Gastrocnemius medialis (tissue), 4 donors: ENCODE results near the gene STX8. TPM values are rescaled to one million over a fixed set of nuclear protein-coding genes. Genes with fewer than 3 reads are reported as not detected.
A peak's percentile ranks its signal among the peaks of the same experiment; 100 is the strongest.

Source experiments
- ATAC-seq, 2 donors: fragments of 150-250 bp; one replicate each; pipeline ENCODE4 v1.9.1; 2016
- DNase-seq, 2 donors: peaks; one replicate each; pipeline ENCODE4 v3.0.0-alpha.2; 2019
- H3K27ac ChIP-seq, 4 donors: fragments of 200-600 bp; sonication (generic); 1 replicate in 1 of 4; 2 replicates in 3 of 4; pipeline ENCODE4 v1.5.1; 2016 to 2018; ENCODE audit warnings: mild to moderate bottlenecking in 2 of 4, moderate library complexity in 1 of 4
- H3K27me3 ChIP-seq, 3 donors: fragments of 200-600 bp; sonication (generic) in 2 of 3; 1 replicate in 1 of 3; 2 replicates in 2 of 3; pipeline versions ENCODE4 v1.5.1 to v1.6.0; 2016 to 2019; ENCODE audit warnings: mild to moderate bottlenecking in 1 of 3, moderate library complexity in 1 of 3
- H3K36me3 ChIP-seq, 2 donors: fragments of 200-600 bp; sonication (generic) in 1 of 2; one replicate each; pipeline ENCODE4 v1.5.1; 2017 to 2018
- H3K4me1 ChIP-seq, 2 donors: fragments of 200-600 bp; sonication (generic) in 1 of 2; one replicate each; pipeline ENCODE4 v1.5.1; 2016 to 2017; ENCODE audit warnings: mild to moderate bottlenecking in 2 of 2
- H3K4me3 ChIP-seq, 4 donors: fragments of 200-600 bp; sonication (generic) in 3 of 4; 1 replicate in 1 of 4; 2 replicates in 3 of 4; pipeline ENCODE4 v1.5.1; 2016 to 2019; ENCODE audit warnings: mild to moderate bottlenecking in 2 of 4
- H3K9me3 ChIP-seq, 3 donors: fragments of 200-600 bp; sonication (generic) in 2 of 3; 1 replicate in 1 of 3; 2 replicates in 2 of 3; pipeline ENCODE4 v1.5.1; 2016 to 2019
- CTCF ChIP-seq, 5 experiments: fragments of 450-650 bp in 3 of 5; fragments of 200-600 bp in 2 of 5; sonication (generic) in 2 of 5; IDR thresholded peaks in 4 of 5; conservative IDR thresholded peaks in 1 of 5; 1 replicate in 4 of 5; 2 replicates in 1 of 5; pipeline ENCODE4 v1.5.1; 2016 to 2019; ENCODE audit warnings: antibody characterized with exemption in 5 of 5, mild to moderate bottlenecking in 3 of 5, moderate library complexity in 3 of 5
- POLR2A ChIP-seq, 2 donors: fragments of 450-650 bp; IDR thresholded peaks; one replicate each; pipeline ENCODE4 v1.6.1; 2017; ENCODE audit warnings: antibody characterized with exemption in 2 of 2, mild to moderate bottlenecking in 2 of 2, moderate library complexity in 2 of 2
- in situ Hi-C, 4 donors: fragments of 200-750 bp; cut with MboI; loops; one replicate each; pipeline versions ENCODE4 v1.15.0 to v1.8.0; 2017; ENCODE audit warnings: low sequenced_read_pairs in 4 of 4
- intact Hi-C: fragments of 100-400 bp; cut with DNase I; formaldehyde crosslinking; loops from one replicate; pipeline ENCODE4 v1.15.1; 2023; ENCODE audit warnings: low total_unique reads
- total RNA-seq, 4 donors: library from RNA; depleted of rRNA; stranded (reverse); fragments of >200 nt; gene quantifications; one replicate each; pipeline versions ENCODE4 v1.1.0 to v1.2.3, GENCODE V29; 2016

STX8 gene
- total RNA-seq, 4 donors from 2014 or later = 39.1 to 67.7 (median 58.2) TPM

- intact Hi-C loops = no loop called here
- no peaks in the 10 kb centered on the region for H3K9me3 ChIP-seq
- no peak for TF ChIP-seq CTCF (IDR thresholded peaks at IDR 0.05 in 4 of 5, conservative IDR thresholded peaks at IDR 0.05 in 1 of 5)
- no peak for TF ChIP-seq POLR2A (IDR thresholded peaks at IDR 0.05)
- DNase-seq = no peak
- in situ Hi-C loops = no loop called here
- no peak overlapping the region for H3K27ac ChIP-seq
- no peaks in the 10 kb centered on the region for H3K36me3 ChIP-seq
- no peak for ATAC-seq
- H3K4me3 ChIP-seq = no peak overlapping the region
- H3K27me3 ChIP-seq = no peaks in the 10 kb centered on the region
- no peaks in the 10 kb centered on the region for H3K4me1 ChIP-seq
Measured at GRCh38 chr17:9208381-9209105, 367.1 kb downstream of the STX8 start.

GRCh38 chr17:9206741-9207332, 368.8 kb downstream of the STX8 start:
- in situ Hi-C loops = no loop called here
- Histone ChIP-seq H3K27ac (peak overlapping the region in 1 of 4 donors; percentile 14), H3K4me3 (no peak overlapping the region), H3K36me3 (no peaks in the 10 kb centered on the region), H3K4me1 (no peaks in the 10 kb centered on the region), H3K27me3 (no peaks in the 10 kb centered on the region), H3K9me3 (no peaks in the 10 kb centered on the region)
- ATAC-seq (peak in 1 of 2 donors; percentile 16), DNase-seq (no peak)
- intact Hi-C loops = no loop called here
- no peak for TF ChIP-seq POLR2A (IDR thresholded peaks at IDR 0.05)
- TF ChIP-seq CTCF (IDR thresholded peaks at IDR 0.05 in 4 of 5, conservative IDR thresholded peaks at IDR 0.05 in 1 of 5) = no peak

DNA sequence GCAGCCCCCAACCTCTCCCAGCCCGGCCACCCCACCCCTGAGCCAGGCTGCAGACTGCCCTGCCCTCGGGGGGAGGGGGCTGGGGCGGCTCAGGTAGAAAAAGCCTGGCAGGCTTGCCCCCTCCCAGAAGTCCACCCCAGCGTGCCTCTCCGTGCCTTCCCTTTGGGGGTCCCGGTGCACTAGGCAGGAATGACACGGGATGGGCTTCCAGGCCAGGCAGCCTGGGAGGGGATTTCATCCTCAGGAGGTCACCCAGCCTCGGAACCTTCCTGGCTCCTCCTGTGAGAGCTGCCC, 369.3 kb downstream of the STX8 start:
- in situ Hi-C loops (no loop called here), intact Hi-C loops (no loop called here)
- H3K27ac ChIP-seq = no peak overlapping the region
- no peaks in the 10 kb centered on the region for H3K9me3 ChIP-seq
- H3K4me3 ChIP-seq = no peak overlapping the region
- no peak for ATAC-seq
- no peaks in the 10 kb centered on the region for H3K36me3 ChIP-seq
- no peak for DNase-seq
- no peaks in the 10 kb centered on the region for H3K27me3 ChIP-seq
- TF ChIP-seq POLR2A (IDR thresholded peaks at IDR 0.05) (no peak), CTCF (IDR thresholded peaks at IDR 0.05 in 4 of 5, conservative IDR thresholded peaks at IDR 0.05 in 1 of 5) (no peak)
- H3K4me1 ChIP-seq = no peaks in the 10 kb centered on the region

DNA sequence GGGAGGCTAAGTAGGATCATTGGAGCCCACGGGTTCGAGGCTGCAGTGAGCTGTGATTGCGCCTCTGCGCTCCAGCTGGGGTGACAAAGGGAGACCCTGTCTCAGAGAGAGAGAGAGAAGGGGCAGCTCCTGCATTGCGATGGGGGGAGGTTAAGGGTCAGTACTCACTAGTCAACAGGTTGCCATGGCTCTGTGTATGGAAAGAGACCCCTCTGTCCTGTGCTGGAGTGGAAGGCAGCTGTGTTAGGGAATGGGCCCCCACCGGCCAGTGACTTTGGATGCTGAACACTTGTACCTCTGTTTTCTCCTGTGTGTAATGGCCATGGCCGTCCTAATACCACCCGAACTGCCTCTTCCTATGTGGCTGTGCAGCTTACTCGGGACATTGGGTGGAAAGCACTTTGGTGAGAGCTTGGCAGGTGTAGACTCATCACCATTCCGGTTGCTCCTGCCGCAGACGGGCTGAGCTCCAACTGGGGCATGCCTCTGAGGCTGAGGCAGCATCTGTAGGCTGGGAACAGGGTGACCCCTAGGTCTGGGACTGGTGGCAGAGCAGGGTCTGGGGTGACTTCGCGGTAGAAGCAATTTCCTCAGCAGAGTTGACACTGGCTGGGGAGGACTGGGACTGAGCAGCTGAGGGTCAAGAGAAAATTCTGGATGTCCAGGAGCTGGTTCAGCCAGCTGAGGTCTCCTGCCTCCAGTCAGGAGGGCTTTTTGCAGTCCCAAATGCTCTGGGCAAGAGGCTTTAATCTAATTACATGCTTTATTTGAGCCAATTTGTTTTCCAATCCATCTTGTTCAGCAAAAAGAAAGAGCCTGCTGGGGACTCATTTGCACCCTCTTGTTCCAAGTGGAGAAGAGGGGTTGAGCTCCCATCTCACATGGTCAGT, 369.9 kb downstream of the STX8 start:
- Histone ChIP-seq H3K4me3 (no peak overlapping the region), H3K9me3 (no peaks in the 10 kb centered on the region), H3K4me1 (peaks cover 0 to 2% of the 10 kb centered on the region in 2 donors), H3K36me3 (no peaks in the 10 kb centered on the region), H3K27ac (no peak overlapping the region), H3K27me3 (no peaks in the 10 kb centered on the region)
- intact Hi-C loops (no loop called here), in situ Hi-C loops (no loop called here)
- no peak for TF ChIP-seq POLR2A (IDR thresholded peaks at IDR 0.05)
- TF ChIP-seq CTCF (IDR thresholded peaks at IDR 0.05 in 4 of 5, conservative IDR thresholded peaks at IDR 0.05 in 1 of 5) = no peak
- no peak for DNase-seq
- no peak for ATAC-seq
